Measurements from ENCODE around the gene SNRNP48.

SNRNP48 gene

DNA sequence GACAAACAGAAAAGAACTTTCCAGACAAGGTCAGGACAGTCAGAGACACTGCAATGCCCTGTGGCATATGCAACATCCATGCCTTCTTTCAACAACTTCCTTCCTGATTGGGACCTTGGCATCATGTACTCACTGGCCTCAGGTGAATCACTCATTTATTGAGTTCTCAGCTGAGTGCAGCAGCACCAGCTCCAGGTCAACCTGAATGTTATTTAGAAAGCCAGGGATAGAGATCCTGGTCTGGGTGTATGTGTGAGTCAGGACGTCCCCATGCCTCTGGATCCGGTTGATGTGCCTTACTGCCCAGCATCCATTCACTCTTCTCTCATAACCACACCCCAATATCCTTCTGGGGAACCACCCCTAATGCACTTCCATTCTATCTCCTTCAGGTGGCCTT, 54.4 kb downstream of the SNRNP48 start:
- no peak for DNase-seq (ENCODE audit: low read depth)

- no peak for DNase-seq (ENCODE audit: low read depth)
These were observed 56.4 kb downstream of the SNRNP48 start for GRCh38 chr6:7646394-7646793.

GRCh38 chr6:7647504-7647903, 57.5 kb downstream of the SNRNP48 start:
- no peak for DNase-seq (ENCODE audit: low read depth)

- DNase-seq (ENCODE audit: low read depth): no peak
These were observed 59.2 kb downstream of the SNRNP48 start for GRCh38 chr6:7649037-7649810.

DNA sequence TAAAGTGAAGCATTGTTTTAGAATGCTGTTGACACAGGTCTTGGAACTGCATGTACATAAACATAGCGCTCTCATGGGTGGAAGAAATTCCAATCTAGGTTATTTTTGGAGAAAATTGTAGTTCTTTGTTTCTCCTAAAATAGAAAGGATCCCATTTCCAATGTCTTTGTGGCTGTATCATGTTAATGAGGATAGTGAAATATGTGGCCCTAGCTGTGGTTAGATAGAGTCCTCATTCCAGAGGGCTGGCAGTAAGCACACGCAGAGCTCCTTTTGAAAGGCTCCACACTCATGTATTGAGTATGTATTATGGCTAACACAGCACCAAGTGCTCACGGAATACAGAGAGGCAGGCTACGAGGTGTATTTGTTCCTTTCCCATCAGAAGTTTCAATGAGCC, 60.9 kb downstream of the SNRNP48 start:
- no peak for DNase-seq (ENCODE audit: low read depth)

GRCh38 chr6:7652957-7653356, 63.0 kb downstream of the SNRNP48 start:
- DNase-seq (ENCODE audit: low read depth): no peak

DNA sequence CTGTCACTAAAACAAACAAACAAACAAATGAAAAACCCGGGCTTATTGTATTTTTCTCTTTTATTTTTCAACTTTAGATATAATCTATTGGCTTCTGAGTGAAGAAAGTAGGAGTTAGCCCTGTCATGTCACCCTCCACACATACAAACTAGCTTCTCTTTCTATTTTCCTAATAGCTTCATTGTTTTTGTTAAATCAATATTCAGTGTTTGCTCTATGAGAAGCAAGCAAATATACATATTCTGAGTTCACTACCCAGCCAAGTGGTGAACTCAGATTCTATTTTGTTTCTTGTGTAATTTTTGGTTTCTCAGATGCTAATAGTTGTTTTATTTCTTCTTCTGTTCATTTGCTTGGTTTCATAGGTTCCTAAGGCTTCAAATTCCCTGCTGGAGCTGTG, 66.4 kb downstream of the SNRNP48 start:
- DNase-seq (ENCODE audit: low read depth): no peak

- DNase-seq (ENCODE audit: low read depth): no peak
These were observed 68.5 kb downstream of the SNRNP48 start for GRCh38 chr6:7658543-7658942.

- no peak for DNase-seq (ENCODE audit: low read depth)
These were observed 71.4 kb downstream of the SNRNP48 start for GRCh38 chr6:7661364-7661763.
